Camera-type eye (tissue), 1 donor: ENCODE results near the gene HDAC4. TPM values are rescaled to one million over a fixed set of nuclear protein-coding genes. Genes with fewer than 3 reads are reported as not detected.

Experiments
- total RNA-seq: library from RNA; depleted of rRNA; stranded (reverse); fragments of >200 nt; gene quantifications from one replicate; pipeline ENCODE4 v1.2.3, GENCODE V29; 2014

HDAC4 gene
- 70.1 TPM for total RNA-seq

GRCh38 chr2:239400596-239401066 is at the start of gene HDAC4:
Gene HDAC4, minus strand, starts transcription at chr2:239401020. Its CDS starts 48,321 bp downstream, at chr2:239352699.

